K562 (cell line): ENCODE data around the gene BICC1. TPM values are rescaled to one million over a fixed set of nuclear protein-coding genes. Genes with fewer than 3 reads are reported as not detected.

Experiments used
- ATAC-seq: fragments of 200-7000 bp; cut with Tn5 transposase; 3 replicates; pipeline ENCODE4 v1.9.1; 2020; ENCODE audit warnings: moderate library complexity
- BruUV-seq: library from RNA; stranded (reverse); fragments of 400-500 nt; replicated peaks from 2 replicates; lab custom pipeline; 2021; lab: Mats Ljungman, UMichigan
- CTCF ChIA-PET: fragments of 300-600 bp; formaldehyde crosslinking; extraction: SDS; loops from one replicate; lab custom pipeline; 2021; ENCODE audit warnings: low intra/inter-chr PET ratio; lab: Yijun Ruan, JAX
- POLR2A ChIA-PET: fragments of 300-600, 350-650 bp; sonication (Branson Sonifier 250); formaldehyde crosslinking; extraction: SDS; loops from one replicate; lab custom pipeline; 2021; ENCODE audit warnings: antibody characterized with exemption, inconsistent platforms; lab: Yijun Ruan, JAX
- DNase-seq, 4 experiments: peaks; one replicate each; pipeline versions ENCODE4 v3.0.0 to v3.0.0-alpha.2; 2011 to 2018; ENCODE audit warnings: low spot score in 3 of 4, mixed read lengths in 3 of 4; ENCODE audit errors: extremely low read depth in 1 of 4
- FAIRE-seq: peaks from 2 replicates; lab custom pipeline; 2011; peaks lifted over from hg19 to GRCh38; lab: Jason Lieb, UNC
- H2AFZ ChIP-seq: 2 replicates; pipeline ENCODE4 v1.6.0; 2011; ENCODE audit warnings: low read depth, low read length, control low read depth, inconsistent platforms
- H3K27ac ChIP-seq: fragments of 200-600 bp; 3 replicates; pipeline ENCODE4 v1.8.0; 2011; ENCODE audit warnings: low read depth, mild to moderate bottlenecking, control low read depth, inconsistent platforms, low read length, moderate library complexity, mixed read lengths; ENCODE audit errors: extremely low read depth
- H3K27me3 ChIP-seq, 2 experiments: fragments of 300-600 bp in 1 of 2; 2 replicates in 1 of 2; 3 replicates in 1 of 2; pipeline versions ENCODE4 v1.6.0 to v1.8.0; 2011; ENCODE audit warnings: inconsistent platforms in 2 of 2, low read length in 2 of 2, mild to moderate bottlenecking in 1 of 2, mixed read lengths in 1 of 2, moderate library complexity in 1 of 2; ENCODE audit not compliant: control insufficient read depth in 2 of 2, insufficient read depth in 2 of 2
- H3K36me3 ChIP-seq: fragments of 300-600 bp; 3 replicates; pipeline ENCODE4 v1.8.0; 2011; ENCODE audit warnings: mild to moderate bottlenecking, low read length, inconsistent platforms; ENCODE audit not compliant: control insufficient read depth, insufficient read depth
- H3K4me1 ChIP-seq, 2 experiments: fragments of 200-600 bp in 1 of 2; replicated peaks in 1 of 2; 2 replicates in 1 of 2; 3 replicates in 1 of 2; pipeline versions ENCODE4 v1.5.1 to v1.8.0; 2011; ENCODE audit warnings: inconsistent platforms in 2 of 2, low read length in 2 of 2, mild to moderate bottlenecking in 1 of 2, mixed read lengths in 1 of 2, moderate library complexity in 1 of 2; ENCODE audit not compliant: control insufficient read depth in 2 of 2, insufficient read depth in 2 of 2
- H3K4me2 ChIP-seq: 2 replicates; pipeline ENCODE4 v1.6.1; 2011; ENCODE audit warnings: low read length, control low read depth, inconsistent platforms, mixed read lengths; ENCODE audit not compliant: insufficient read depth
- H3K4me3 ChIP-seq: fragments of 200-600 bp; sonication (generic), shearing (Covaris generic); 2 replicates; pipeline ENCODE4 v1.5.1; 2016; ENCODE audit warnings: control low read depth, inconsistent platforms
- H3K79me2 ChIP-seq: fragments of 200-600 bp; 3 replicates; pipeline ENCODE4 v1.8.0; 2011; ENCODE audit warnings: low read length, inconsistent platforms; ENCODE audit not compliant: control insufficient read depth, insufficient read depth
- H3K9ac ChIP-seq, 2 experiments: 2 replicates each; pipeline versions ENCODE4 v1.6.0 to v1.6.1; 2011; ENCODE audit warnings: low read depth in 2 of 2, low read length in 2 of 2, control low read depth in 1 of 2, inconsistent platforms in 1 of 2, mild to moderate bottlenecking in 1 of 2, mixed read lengths in 1 of 2; ENCODE audit not compliant: insufficient read depth in 1 of 2
- H3K9me1 ChIP-seq: one replicate; pipeline ENCODE4 v1.6.0; 2011; ENCODE audit warnings: inconsistent platforms, mild to moderate bottlenecking, low read length, moderate library complexity; ENCODE audit not compliant: control insufficient read depth, insufficient read depth
- H3K9me3 ChIP-seq: replicated peaks from 2 replicates; pipeline ENCODE4 v1.5.1; 2011; ENCODE audit warnings: low read depth, low read length, inconsistent platforms; ENCODE audit not compliant: control insufficient read depth, insufficient read depth
- H4K20me1 ChIP-seq: replicated peaks from 2 replicates; pipeline ENCODE4 v1.6.1; 2011; ENCODE audit warnings: low read length, inconsistent platforms, mixed read lengths; ENCODE audit not compliant: control insufficient read depth, insufficient read depth
- ATF1 ChIP-seq, 2 experiments: fragments of 450-650 bp in 1 of 2; IDR thresholded peaks; 2 replicates each; pipeline ENCODE4 v1.6.1; 2016; ENCODE audit warnings: missing compliant biosample characterization in 1 of 2, missing genetic modification characterization in 1 of 2
- ESRRA ChIP-seq: fragments of 450-650 bp; IDR thresholded peaks from 2 replicates; pipeline ENCODE4 v1.6.1; 2014; ENCODE audit warnings: low read depth, mild to moderate bottlenecking, moderate library complexity, borderline replicate concordance
- GATA2 ChIP-seq: sonication (generic); formaldehyde crosslinking; IDR thresholded peaks from 2 replicates; pipeline ENCODE4 v1.4.0; 2020; ENCODE audit warnings: mild to moderate bottlenecking, missing genetic modification reagents
- KDM1A ChIP-seq, 2 experiments: fragments of 450-650 bp; IDR thresholded peaks; 2 replicates each; pipeline ENCODE4 v1.6.1; 2016; ENCODE audit warnings: mild to moderate bottlenecking in 2 of 2
- KLF16 ChIP-seq: IDR thresholded peaks from 2 replicates; pipeline ENCODE4 v1.6.1; 2016; ENCODE audit warnings: antibody characterized with exemption
- MIER1 ChIP-seq: fragments of 450-650 bp; IDR thresholded peaks from 2 replicates; pipeline ENCODE4 v1.6.1; 2016; ENCODE audit warnings: antibody characterized with exemption, mild to moderate bottlenecking, low read depth
- MITF ChIP-seq: IDR thresholded peaks from 2 replicates; pipeline ENCODE4 v1.6.1; 2014; ENCODE audit warnings: antibody characterized with exemption
- NRF1 ChIP-seq, 2 experiments: fragments of 450-650 bp; IDR thresholded peaks in 1 of 2; conservative IDR thresholded peaks in 1 of 2; 2 replicates each; pipeline ENCODE4 v1.6.1; 2014; ENCODE audit warnings: mild to moderate bottlenecking in 2 of 2
- PREB ChIP-seq: sonication (generic); formaldehyde crosslinking; IDR thresholded peaks from 2 replicates; pipeline ENCODE4 v1.8.1; 2023; ENCODE audit warnings: mild to moderate bottlenecking, missing genetic modification reagents
- SMARCA5 ChIP-seq: fragments of 450-650 bp; IDR thresholded peaks from 2 replicates; pipeline ENCODE4 v1.6.1; 2016
- SMARCC2 ChIP-seq: fragments of 450-650 bp; IDR thresholded peaks from 2 replicates; pipeline ENCODE4 v1.6.1; 2017; ENCODE audit warnings: antibody characterized with exemption, moderate library complexity, mild to moderate bottlenecking, low read depth
- ZBTB8A ChIP-seq: fragments of 450-650 bp; IDR thresholded peaks from 2 replicates; pipeline ENCODE4 v1.6.1; 2018; ENCODE audit warnings: mild to moderate bottlenecking, moderate library complexity; ENCODE audit not compliant: partially characterized antibody
- ZFX ChIP-seq: sonication (generic); formaldehyde crosslinking; IDR thresholded peaks from 2 replicates; pipeline ENCODE4 v1.8.0; 2022; ENCODE audit warnings: mild to moderate bottlenecking, missing genetic modification reagents, moderate library complexity
- ZNF280B ChIP-seq: fragments of 250-450 bp; sonication (Bioruptor Pico); IDR thresholded peaks from 2 replicates; pipeline ENCODE4 v1.5.1; 2021; ENCODE audit warnings: mild to moderate bottlenecking
- WGBS: fragments of 100-300 bp; shearing (Covaris generic); methylation state at CpG from one replicate; pipeline ENCODE4 v1.1.6; 2016; ENCODE audit warnings: low coverage, mixed read lengths; ENCODE audit not compliant: insufficient coverage; ENCODE audit errors: missing lambda C conversion rate; 5-methylcytosine and 5-hydroxymethylcytosine counted together
- in situ Hi-C: fragments of 300-500 bp; cut with MboI; formaldehyde crosslinking; loops from 4 replicates; pipeline ENCODE4 v1.15.0; 2018; ENCODE audit warnings: inconsistent platforms, mixed read lengths
- intact Hi-C: fragments of 100-400 bp; cut with micrococcal nuclease; formaldehyde crosslinking; loops from 2 replicates; pipeline ENCODE4 v1.14.2; 2022
- polyA plus RNA-seq, 8 experiments: library from polyadenylated mRNA; depleted of rRNA in 4 of 8; stranded (reverse) in 5 of 8; unstranded in 3 of 8; fragments of >200 nt; fragmentation: Nextera tagmentation in 2 of 8; fragmentation: Illumina TruSeq in 1 of 8; extraction: Ambion mirVana in 2 of 8; extraction: Trizol in 1 of 8; gene quantifications; 2 replicates each; pipeline versions ENCODE4 v1.2.1 to v1.2.3, GENCODE V29; 2011 to 2014; ENCODE audit warnings: inconsistent platforms in 1 of 8, missing spikeins in 1 of 8
- total RNA-seq, 7 experiments: library from RNA; depleted of rRNA in 6 of 7; stranded (reverse); fragments of >200 nt in 6 of 7; fragmentation: Illumina TruSeq in 2 of 7; extraction: Trizol in 2 of 7; gene quantifications; 2 replicates each; pipeline versions ENCODE4 v1.2.1 to v1.2.3, GENCODE V29; 2011 to 2021; ENCODE audit warnings: low replicate concordance in 1 of 7

Gene BICC1
- total and polyA plus RNA-seq, 9 of the 15 experiments (the other 6 are each of a cell fraction or from before 2014, with no cell fraction given) = not detected

- Histone ChIP-seq H3K36me3 (no peaks in the 10 kb centered on the region), H2AFZ (no peak overlapping the region), H3K4me3 (no peak overlapping the region)
- no TSS peak for BruUV-seq
- ATAC-seq = no peak
- ChIA-PET CTCF (no interaction called here), POLR2A (no interaction called here)
- in situ Hi-C loops = no loop called here
- TF ChIP-seq KDM1A (IDR thresholded peaks at IDR 0.05) = no peak
- no peak for TF ChIP-seq KLF16
- no peak for TF ChIP-seq NRF1 (conservative IDR thresholded peaks at IDR 0.05 in 1 of 2, IDR thresholded peaks at IDR 0.05 in 1 of 2)
- TF ChIP-seq, all 486 proteins: peak for 0
- Histone ChIP-seq H3K9me1 (no peaks in the 10 kb centered on the region), H3K9me3 (no peaks in the 10 kb centered on the region), H3K27ac (no peak overlapping the region), H3K27me3 (no peaks in the 10 kb centered on the region), H3K4me2 (no peak overlapping the region), H3K4me1 (no peaks in the 10 kb centered on the region), H3K79me2 (no peaks in the 10 kb centered on the region), H4K20me1 (no peaks in the 10 kb centered on the region), H3K9ac (no peak overlapping the region)
- no peak for DNase-seq
- FAIRE-seq = no peak
- intact Hi-C loops = no loop called here
- 0% methylated on average over 2 of the region's 2 CpGs for WGBS
Measured at GRCh38 chr10:58479045-58479444, 33.6 kb upstream of the BICC1 start.

GRCh38 chr10:58480321-58480720, 32.4 kb upstream of the BICC1 start:
- H3K4me2 ChIP-seq = no peak overlapping the region
- WGBS = 0% methylated on average over 3 of the region's 3 CpGs
- DNase-seq (no peak), FAIRE-seq (no peak), ATAC-seq (no peak)
- no peak overlapping the region for H3K27ac ChIP-seq
- no peaks in the 10 kb centered on the region for H4K20me1 ChIP-seq
- POLR2A ChIA-PET = interaction anchor here (0.6 kb wide), 1 partner anchor 1220 kb away, joined by 4 read pairs; no protein-coding TSS in a partner anchor
- H3K9ac ChIP-seq = no peak overlapping the region
- no peaks in the 10 kb centered on the region for H3K4me1 ChIP-seq
- H3K79me2 ChIP-seq = no peaks in the 10 kb centered on the region
- in situ Hi-C loops (no loop called here), intact Hi-C loops (no loop called here)
- CTCF ChIA-PET = no interaction called here
- H3K9me3 ChIP-seq = no peaks in the 10 kb centered on the region
- no peak overlapping the region for H2AFZ ChIP-seq
- BruUV-seq = no TSS peak
- no peaks in the 10 kb centered on the region for H3K36me3 ChIP-seq
- no peaks in the 10 kb centered on the region for H3K27me3 ChIP-seq
- H3K4me3 ChIP-seq = no peak overlapping the region
- H3K9me1 ChIP-seq = no peaks in the 10 kb centered on the region
- no peak for TF ChIP-seq MITF
- TF ChIP-seq ESRRA = no peak
- no peak for TF ChIP-seq MIER1
- no peak for TF ChIP-seq SMARCA5
- TF ChIP-seq ZNF280B (CRISPR knock-in tag) = no peak
- no peak for TF ChIP-seq SMARCC2
- no peak for TF ChIP-seq PREB (CRISPR knock-in tag)
- no peak for TF ChIP-seq GATA2 (CRISPR knock-in tag)
- no peak for TF ChIP-seq ZBTB8A
- no peak for TF ChIP-seq ATF1 (CRISPR knock-in tag; IDR thresholded peaks at IDR 0.05)
- no peak for TF ChIP-seq ATF1 (tag; IDR thresholded peaks at IDR 0.05)
- TF ChIP-seq ZFX (CRISPR knock-in tag) = no peak
